Spleen (tissue), 11 donors: Measurements from ENCODE around the gene NFASC. TPM values are rescaled to one million over a fixed set of nuclear protein-coding genes. Genes with fewer than 3 reads are reported as not detected.

Source experiments
- DNase-seq: peaks from one replicate; pipeline ENCODE4 v3.0.0-alpha.2; 2020
- H3K27ac ChIP-seq, 8 donors: fragments of 200-600 bp; sonication (generic) in 7 of 8; 1 replicate in 4 of 8; 2 replicates in 4 of 8; pipeline versions ENCODE4 v1.5.0 to v1.8.0; 2016 to 2021; ENCODE audit warnings: inconsistent platforms in 4 of 8, mild to moderate bottlenecking in 4 of 8, moderate library complexity in 1 of 8
- H3K27me3 ChIP-seq, 7 donors: fragments of 200-600 bp; sonication (generic) in 6 of 7; replicated peaks in 1 of 7; 1 replicate in 4 of 7; 2 replicates in 3 of 7; pipeline versions ENCODE4 v1.5.0 to v1.8.0; 2016 to 2021; ENCODE audit warnings: inconsistent platforms in 3 of 7, mild to moderate bottlenecking in 1 of 7
- H3K36me3 ChIP-seq, 6 donors: fragments of 200-600 bp; sonication (generic) in 5 of 6; 1 replicate in 4 of 6; 2 replicates in 2 of 6; pipeline versions ENCODE4 v1.5.0 to v1.8.0; 2016 to 2021; ENCODE audit warnings: inconsistent platforms in 2 of 6
- H3K4me1 ChIP-seq, 6 donors: fragments of 200-600 bp; sonication (generic) in 5 of 6; 1 replicate in 3 of 6; 2 replicates in 3 of 6; pipeline versions ENCODE4 v1.5.0 to v1.8.0; 2016 to 2021; ENCODE audit warnings: inconsistent platforms in 3 of 6
- H3K4me3 ChIP-seq, 8 donors: fragments of 200-600 bp; sonication (generic) in 7 of 8; 1 replicate in 4 of 8; 2 replicates in 4 of 8; pipeline versions ENCODE4 v1.5.0 to v1.8.0; 2016 to 2021; ENCODE audit warnings: inconsistent platforms in 4 of 8, mild to moderate bottlenecking in 4 of 8, moderate library complexity in 2 of 8
- H3K9me3 ChIP-seq, 8 donors: fragments of 200-600 bp; sonication (generic) in 7 of 8; 1 replicate in 4 of 8; 2 replicates in 4 of 8; pipeline versions ENCODE4 v1.5.0 to v1.8.0; 2016 to 2021; ENCODE audit warnings: inconsistent platforms in 4 of 8
- CTCF ChIP-seq, 11 experiments: fragments of 200-600 bp in 7 of 11; fragments of 450-650 bp in 4 of 11; sonication (generic) in 4 of 11; IDR thresholded peaks in 8 of 11; conservative IDR thresholded peaks in 3 of 11; 1 replicate in 7 of 11; 2 replicates in 4 of 11; pipeline versions ENCODE4 v1.4.0 to v1.8.0; 2016 to 2021; ENCODE audit warnings: antibody characterized with exemption in 11 of 11, inconsistent platforms in 4 of 11, mild to moderate bottlenecking in 1 of 11
- POLR2A ChIP-seq, 3 donors: fragments of 450-650 bp; IDR thresholded peaks; one replicate each; pipeline ENCODE4 v1.5.1; 2017; ENCODE audit warnings: antibody characterized with exemption in 3 of 3, mild to moderate bottlenecking in 1 of 3
- POLR2AphosphoS5 ChIP-seq, 3 donors: sonication (generic); formaldehyde crosslinking; IDR thresholded peaks; one replicate each; pipeline ENCODE4 v1.5.1; 2017; ENCODE audit warnings: antibody characterized with exemption in 3 of 3
- WGBS, 5 donors: extraction: QIAGEN DNeasy Blood & Tissue Kit in 3 of 5; methylation state at CpG; one replicate each; pipeline versions ENCODE4 v1.1.5 to v1.1.7; 2013 to 2018; 5-methylcytosine and 5-hydroxymethylcytosine counted together
- intact Hi-C: fragments of 100-400 bp; cut with DNase I; formaldehyde crosslinking; loops from one replicate; pipeline ENCODE4 v1.15.0; 2023; ENCODE audit warnings: low total_unique reads
- polyA plus RNA-seq, 3 donors: library from polyadenylated mRNA; stranded (reverse); fragments of 200-250 nt; gene quantifications; one replicate each; pipeline ENCODE4 v1.2.1, GENCODE V29; 2013
- total RNA-seq, 7 donors: library from RNA; depleted of rRNA in 3 of 7; stranded (reverse); fragments of >200 nt in 3 of 7; fragmentation: NEBNext Ultra II Directional in 4 of 7; extraction: Animal tissue kit (Norgen Biotek cat#: 25700) in 4 of 7; gene quantifications; one replicate each; pipeline versions ENCODE4 v1.1.0 to v1.2.1, GENCODE V29; 2016 to 2021
- donor health status: healthy with polysubstance abuse.
- donor health status: DM: no; HTN: no; CAD: no; lungs with moderate emphysema.
- donor health status: DM: no; HTN: no; CAD: no.
- donor health status: Bipolar disorder and iron deficiency.
- donor health status: healthy.
- donor health status: DM: no; HTN: no; CAD: no.
- donor health status: DM: yes; HTN: yes; CAD: no.

The NFASC gene
- total and polyA plus RNA-seq, 10 donors, result 2.8 to 60.3 (median 23.1) TPM

- DNase-seq, result no peak
- no peak overlapping the region for H3K27ac ChIP-seq
- 74 to 80% (median 77%) methylated on average over 4 of the region's 4 CpGs for WGBS, 5 donors
- no peaks in the 10 kb centered on the region for H3K4me1 ChIP-seq
- intact Hi-C loops, result no loop called here
- TF ChIP-seq POLR2A (IDR thresholded peaks at IDR 0.05) (no peak), POLR2AphosphoS5 (IDR thresholded peaks at IDR 0.05) (no peak), CTCF (IDR thresholded peaks at IDR 0.05 in 8 of 11, conservative IDR thresholded peaks at IDR 0.05 in 3 of 11) (no peak)
- peaks cover 0 to 32% (median 0%) of the 10 kb centered on the region in 7 donors for H3K27me3 ChIP-seq
- H3K4me3 ChIP-seq, result no peak overlapping the region
- H3K9me3 ChIP-seq, result no peaks in the 10 kb centered on the region
- H3K36me3 ChIP-seq, result no peaks in the 10 kb centered on the region
These were observed 10.8 kb upstream of the NFASC start for GRCh38 chr1:204859861-204860267.

- 60 to 71% (median 66%) methylated on average over 5 of the region's 5 CpGs for WGBS, 5 donors
- intact Hi-C loops, result no loop called here
- no peaks in the 10 kb centered on the region for H3K4me1 ChIP-seq
- no peak overlapping the region for H3K27ac ChIP-seq
- H3K4me3 ChIP-seq, result no peak overlapping the region
- no peaks in the 10 kb centered on the region for H3K9me3 ChIP-seq
- no peak for TF ChIP-seq CTCF (IDR thresholded peaks at IDR 0.05 in 8 of 11, conservative IDR thresholded peaks at IDR 0.05 in 3 of 11)
- TF ChIP-seq POLR2AphosphoS5 (IDR thresholded peaks at IDR 0.05), result no peak
- no peak for TF ChIP-seq POLR2A (IDR thresholded peaks at IDR 0.05)
- no peaks in the 10 kb centered on the region for H3K36me3 ChIP-seq
- DNase-seq, result no peak
- peaks cover 0 to 13% (median 0%) of the 10 kb centered on the region in 7 donors for H3K27me3 ChIP-seq
These were observed 7.6 kb upstream of the NFASC start for GRCh38 chr1:204863024-204863423.

GRCh38 chr1:204863730-204864129 is 6.9 kb upstream of the NFASC start:
- no peak for TF ChIP-seq POLR2A (IDR thresholded peaks at IDR 0.05)
- no peak for TF ChIP-seq CTCF (IDR thresholded peaks at IDR 0.05 in 8 of 11, conservative IDR thresholded peaks at IDR 0.05 in 3 of 11)
- TF ChIP-seq POLR2AphosphoS5 (IDR thresholded peaks at IDR 0.05), result no peak
- Histone ChIP-seq H3K9me3 (no peaks in the 10 kb centered on the region), H3K4me1 (peaks cover 0 to 7% (median 0%) of the 10 kb centered on the region in 6 donors), H3K27ac (no peak overlapping the region), H3K27me3 (peaks cover 0 to 12% (median 0%) of the 10 kb centered on the region in 7 donors), H3K4me3 (no peak overlapping the region), H3K36me3 (no peaks in the 10 kb centered on the region)
- intact Hi-C loops, result no loop called here
- 69 to 93% (median 88%) methylated on average over 4 of the region's 4 CpGs for WGBS, 5 donors
- no peak for DNase-seq

- WGBS, 5 donors, result 78 to 89% (median 83%) methylated on average over 5 of the region's 5 CpGs
These were observed 4.5 kb upstream of the NFASC start for GRCh38 chr1:204866051-204866596.

More at GRCh38 chr1:204866051-204866596, 4.5 kb upstream of the NFASC start:
- Histone ChIP-seq H3K9me3 (no peaks in the 10 kb centered on the region), H3K4me3 (no peak overlapping the region), H3K36me3 (no peaks in the 10 kb centered on the region), H3K27me3 (peaks cover 0 to 12% (median 0%) of the 10 kb centered on the region in 7 donors), H3K4me1 (peaks cover 0 to 13% (median 0%) of the 10 kb centered on the region in 6 donors), H3K27ac (no peak overlapping the region)
- TF ChIP-seq POLR2AphosphoS5 (IDR thresholded peaks at IDR 0.05) (no peak), POLR2A (IDR thresholded peaks at IDR 0.05) (no peak), CTCF (IDR thresholded peaks at IDR 0.05 in 8 of 11, conservative IDR thresholded peaks at IDR 0.05 in 3 of 11) (no peak)
- intact Hi-C loops, result no loop called here
- DNase-seq, result no peak
